Stimulated activated CD4-positive, alpha-beta T cell treated with anti-CD3 and anti-CD28 coated beads, Interleukin-15, amount 100 ng/mL, for 1 hour (primary cell): ENCODE measurements around the gene TTC24.
"Not testable (repeated sequence)": the region's sequence is repeated elsewhere in the genome, so short reads cannot be mapped to it uniquely, and the experiment has no call there.

Source experiments
- DNase-seq, 2 donors: peaks; one replicate each; pipeline ENCODE4 v3.0.0-alpha.2; 2020; ENCODE audit warnings: low read depth in 1 of 2, low spot score in 1 of 2

The TTC24 gene

DNA sequence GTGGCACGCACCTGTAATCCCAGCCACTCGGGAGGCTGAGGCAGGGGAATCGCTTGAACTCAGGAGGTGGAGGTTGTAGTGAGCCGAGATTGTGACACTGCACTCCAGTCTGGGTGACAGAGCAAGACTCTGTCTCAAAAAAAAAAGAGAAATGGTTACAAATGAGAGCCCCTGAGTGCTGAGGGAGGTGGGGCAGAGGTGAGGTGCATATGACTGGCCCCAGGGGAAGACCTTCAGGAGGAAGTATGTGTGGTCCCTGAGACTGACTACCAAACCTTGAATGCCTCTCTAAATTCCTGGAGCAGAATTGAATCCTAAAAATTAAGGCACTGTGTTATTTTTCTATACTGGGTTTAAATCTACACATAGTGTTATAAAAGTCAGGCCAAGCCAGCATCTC lies 27.8 kb downstream of the TTC24 start:
- DNase-seq, result not testable (repeated sequence)

DNA sequence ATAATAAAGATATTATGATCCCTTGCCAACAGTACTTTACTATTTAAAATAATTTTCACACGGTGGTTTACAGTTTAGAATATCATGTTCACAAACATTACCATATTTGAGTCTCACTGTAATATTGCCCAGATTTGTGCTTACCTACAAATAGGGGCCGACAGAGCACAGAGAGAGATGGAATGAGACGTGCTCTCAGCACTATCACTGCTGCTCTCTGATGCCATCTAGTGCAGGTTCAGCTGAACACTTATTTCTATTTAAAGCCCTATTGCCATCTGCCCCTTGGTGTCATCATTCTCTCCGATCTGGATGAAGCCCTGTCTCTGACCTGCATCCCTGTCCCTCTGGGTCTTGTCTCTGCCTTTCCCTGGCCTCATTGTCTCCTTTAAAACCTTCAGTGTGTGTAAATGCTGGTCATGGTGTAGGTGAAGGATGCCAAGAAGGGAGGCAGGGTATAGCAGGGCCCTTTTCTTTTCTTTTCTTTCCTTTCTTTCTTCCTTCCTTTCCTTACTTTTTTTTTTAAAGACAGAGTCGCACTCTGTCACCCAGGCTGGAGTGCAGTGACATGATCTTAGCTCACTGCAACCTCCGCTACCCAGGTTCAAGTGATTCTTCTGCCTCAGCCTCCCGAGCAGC lies 28.6 kb downstream of the TTC24 start:
- DNase-seq, result peak in 1 of 2 donors; percentile 35

DNA sequence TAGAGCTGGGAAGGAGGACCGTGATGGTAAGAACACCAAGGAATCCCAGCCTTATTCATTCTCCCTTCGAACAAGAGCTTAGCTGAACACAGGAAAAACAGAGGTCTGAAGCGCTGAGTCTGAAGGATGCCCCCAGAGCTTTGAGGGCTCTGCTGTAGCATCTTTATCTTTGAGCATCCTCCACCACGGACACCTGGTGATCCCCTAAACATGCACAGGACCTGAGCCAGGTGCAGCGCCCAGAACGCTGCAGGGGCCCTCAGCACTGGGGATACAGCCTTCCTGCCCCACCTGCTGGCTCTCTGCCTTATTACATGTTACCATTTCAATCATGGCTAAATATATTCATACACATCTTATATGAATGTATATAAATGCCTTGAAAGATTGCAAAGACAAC lies 29.5 kb downstream of the TTC24 start:
- DNase-seq, result peak in 1 of 2 donors; percentile 21

DNA sequence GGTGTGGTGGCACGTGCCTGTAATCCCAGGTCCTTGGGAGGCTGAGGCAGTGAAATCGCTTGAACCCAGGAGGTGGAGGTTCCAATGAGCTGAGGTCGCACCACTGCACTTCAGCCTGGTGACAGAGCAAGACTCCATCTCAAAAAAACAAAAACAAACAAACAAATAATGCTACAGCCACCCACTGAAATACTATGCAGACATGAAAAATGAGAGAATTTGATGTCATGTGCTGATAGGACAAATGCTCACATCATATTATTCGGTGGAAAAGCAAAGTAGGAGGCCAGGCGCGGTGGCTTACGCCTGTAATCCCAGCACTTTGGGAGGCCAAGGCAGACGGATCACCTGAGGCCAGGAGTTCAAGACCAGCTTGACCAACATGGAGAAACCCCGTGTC lies 30.5 kb downstream of the TTC24 start:
- not testable (repeated sequence) for DNase-seq

DNA sequence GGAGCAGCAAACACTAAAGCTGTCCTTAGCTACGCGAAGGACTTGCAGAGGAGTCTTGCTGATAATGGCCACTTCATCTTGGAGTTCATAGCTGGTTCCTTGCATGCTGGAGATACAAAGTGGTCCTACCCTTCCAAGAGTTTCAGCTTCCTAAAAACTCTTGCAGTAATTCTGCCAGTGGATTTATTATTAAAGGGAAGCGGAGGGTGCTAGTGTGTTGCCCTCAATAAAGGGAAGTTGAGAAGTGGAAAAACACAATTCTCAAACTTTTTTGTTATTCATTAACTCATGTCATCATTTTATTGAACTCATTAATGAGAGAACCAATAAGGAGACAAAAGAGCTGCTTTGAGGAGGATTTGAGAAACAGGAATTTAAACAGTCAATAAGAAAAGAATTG lies 33.1 kb downstream of the TTC24 start:
- no peak for DNase-seq

DNA sequence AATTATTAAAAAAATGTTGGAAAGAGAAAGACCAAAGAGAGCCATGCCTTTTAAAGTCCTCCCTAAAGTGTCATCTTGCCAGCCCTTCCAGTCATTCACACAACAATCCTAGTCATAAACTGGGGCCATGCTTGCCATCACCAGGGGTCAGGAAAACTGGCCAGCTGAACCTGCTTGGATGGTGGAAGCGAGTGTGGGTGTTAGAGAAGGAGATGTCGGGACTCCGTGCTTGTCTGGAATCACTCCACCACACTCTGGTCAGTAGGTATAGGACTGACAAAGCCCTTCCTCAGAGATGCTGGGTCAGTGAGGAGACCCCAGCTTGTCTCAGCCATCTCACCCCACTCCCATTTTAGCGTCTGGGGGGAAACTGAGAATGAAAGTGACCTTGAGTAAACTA lies 36.4 kb downstream of the TTC24 start:
- no peak for DNase-seq

DNA sequence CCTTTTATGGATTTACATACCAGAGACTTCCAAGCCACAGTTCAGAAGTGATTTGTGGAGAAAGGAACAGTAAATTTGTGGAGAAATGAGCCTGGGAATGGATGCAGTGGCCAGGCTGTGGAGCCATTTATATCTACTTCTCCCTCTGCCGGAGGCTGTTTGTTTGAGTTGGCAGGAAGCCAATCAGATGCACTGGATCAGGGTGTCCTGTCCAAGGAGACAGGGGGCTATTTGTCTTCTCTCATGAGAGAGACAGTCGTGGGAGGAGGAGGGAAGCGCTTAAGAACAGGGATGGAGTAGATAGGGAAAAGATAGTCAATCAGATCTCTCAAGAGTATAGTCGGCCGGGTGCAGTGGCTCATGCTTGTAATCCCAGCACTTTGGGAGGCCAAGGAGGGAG lies 36.9 kb downstream of the TTC24 start:
- no peak for DNase-seq

DNA sequence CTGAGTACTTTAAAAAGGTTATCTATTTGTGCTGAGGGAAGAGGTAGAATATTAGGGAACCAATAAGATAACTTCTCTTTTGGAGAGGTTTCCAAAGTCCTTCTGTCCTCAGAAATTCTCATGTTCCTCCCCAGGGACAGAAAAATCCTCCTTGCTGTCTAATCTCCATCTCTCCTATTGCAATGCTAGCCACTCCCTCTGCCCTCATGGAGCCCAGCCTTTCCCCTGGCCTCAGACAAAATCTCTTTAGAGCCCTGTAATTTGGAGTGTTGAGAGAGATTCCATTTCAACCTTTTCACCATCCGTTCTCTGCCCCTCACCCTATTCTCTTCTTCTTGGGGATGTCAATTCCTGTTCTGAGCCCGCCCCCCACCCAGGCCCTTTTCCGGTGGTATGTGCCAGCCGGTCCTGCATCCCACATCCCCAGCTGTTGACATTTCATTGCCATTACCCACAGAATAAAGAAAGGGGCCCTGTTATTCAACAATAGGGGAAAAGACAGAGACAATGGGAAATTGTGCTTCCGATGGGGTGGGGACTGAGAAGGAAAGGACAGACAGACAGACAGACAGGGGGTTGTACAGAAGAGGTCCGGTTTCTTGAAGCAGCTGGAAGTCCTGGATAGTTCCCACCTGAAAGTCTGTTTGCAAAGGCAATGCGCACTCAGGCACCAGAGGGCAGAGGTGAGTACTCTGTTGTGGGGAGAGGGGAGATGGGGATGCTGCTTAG lies 39.5 kb downstream of the TTC24 start, which contains the start of gene HAPLN2:
TSS of gene HAPLN2 (plus strand) at position 563 of the 729 bp plus-strand sequence. CDS start 4,076 bp downstream, outside the sequence.
- DNase-seq, result no peak

DNA sequence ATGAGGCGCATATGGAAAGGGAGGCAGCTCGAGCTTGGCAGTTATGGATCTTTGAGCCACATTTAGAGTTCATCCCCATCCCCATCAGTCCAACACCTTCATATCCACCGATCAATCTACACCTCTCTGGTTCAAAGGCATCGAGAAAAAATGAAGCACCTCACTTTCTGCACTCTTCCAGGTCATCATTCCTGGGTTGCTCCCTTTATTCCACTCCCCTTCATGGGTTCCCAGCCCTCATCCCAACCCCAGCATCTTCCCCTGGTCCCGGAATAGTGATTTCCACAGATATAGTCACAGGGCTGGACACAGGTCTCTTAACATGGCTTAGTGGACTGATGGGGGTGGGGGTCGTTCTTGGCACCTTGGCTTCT lies 40.0 kb downstream of the TTC24 start:
- no peak for DNase-seq

DNA sequence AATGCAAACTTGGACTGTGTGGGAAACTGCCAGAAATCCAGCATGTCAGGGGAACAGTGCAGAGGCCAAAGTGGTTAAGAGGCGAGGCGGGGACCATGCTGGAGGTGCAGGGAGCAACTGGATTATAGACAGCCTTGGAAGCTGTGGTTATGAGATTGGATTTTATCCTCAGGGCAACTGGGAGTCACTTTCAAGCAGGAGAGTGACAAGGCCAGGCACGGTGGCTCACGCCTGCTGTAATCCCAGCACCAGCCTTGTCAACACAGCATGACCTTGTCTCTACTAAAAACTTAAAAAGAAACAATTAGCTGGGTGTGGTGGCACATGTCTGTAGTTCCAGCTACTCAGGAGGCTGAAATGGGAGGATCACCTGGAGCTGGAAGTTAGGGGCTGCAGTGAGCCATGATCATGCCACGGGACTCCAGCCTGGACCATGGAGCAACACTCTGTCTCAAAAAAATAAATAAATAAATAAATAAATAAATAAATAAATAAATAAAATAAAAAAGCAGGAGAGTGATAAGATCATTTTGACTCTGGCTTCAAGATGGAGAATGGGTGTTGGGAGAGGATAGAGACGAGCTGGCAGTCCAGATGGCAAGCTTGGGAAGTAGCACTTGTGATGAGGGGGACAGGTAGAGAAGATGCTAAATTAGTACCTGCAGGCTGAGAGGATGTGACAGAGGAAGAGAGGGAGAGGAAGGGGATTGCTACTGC lies 43.2 kb downstream of the TTC24 start:
- DNase-seq, result no peak

DNA sequence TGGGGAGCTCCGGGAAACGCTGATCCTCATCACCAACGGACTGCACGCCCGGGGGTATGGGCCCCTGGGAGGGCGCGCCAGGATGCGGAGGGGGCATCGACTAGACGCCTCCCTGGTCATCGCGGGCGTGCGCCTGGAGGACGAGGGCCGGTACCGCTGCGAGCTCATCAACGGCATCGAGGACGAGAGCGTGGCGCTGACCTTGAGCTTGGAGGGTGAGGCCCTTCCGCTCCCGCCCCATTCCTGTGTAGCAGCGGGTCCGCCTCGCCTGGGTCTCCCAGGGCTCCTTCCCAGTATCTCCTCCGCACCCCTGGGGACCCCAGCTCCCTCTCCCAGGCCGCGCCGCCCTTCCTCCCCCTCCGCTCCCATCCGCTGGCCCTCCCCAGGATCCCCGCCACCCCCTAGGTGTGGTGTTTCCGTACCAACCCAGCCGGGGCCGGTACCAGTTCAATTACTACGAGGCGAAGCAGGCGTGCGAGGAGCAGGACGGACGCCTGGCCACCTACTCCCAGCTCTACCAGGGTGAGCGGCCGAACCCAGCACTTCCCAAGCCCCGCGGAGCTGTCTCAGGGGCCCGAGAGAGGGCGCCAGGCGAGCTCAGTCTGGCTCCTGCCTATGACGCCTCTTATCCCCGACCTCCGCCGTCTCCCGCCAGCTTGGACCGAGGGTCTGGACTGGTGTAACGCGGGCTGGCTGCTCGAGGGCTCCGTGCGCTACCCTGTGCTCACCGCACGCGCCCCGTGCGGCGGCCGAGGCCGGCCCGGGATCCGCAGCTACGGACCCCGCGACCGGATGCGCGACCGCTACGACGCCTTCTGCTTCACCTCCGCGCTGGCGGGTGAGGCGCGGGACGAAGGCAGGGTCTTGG lies 44.7 kb downstream of the TTC24 start:
- DNase-seq, result peak in 1 of 2 donors; percentile 26

DNA sequence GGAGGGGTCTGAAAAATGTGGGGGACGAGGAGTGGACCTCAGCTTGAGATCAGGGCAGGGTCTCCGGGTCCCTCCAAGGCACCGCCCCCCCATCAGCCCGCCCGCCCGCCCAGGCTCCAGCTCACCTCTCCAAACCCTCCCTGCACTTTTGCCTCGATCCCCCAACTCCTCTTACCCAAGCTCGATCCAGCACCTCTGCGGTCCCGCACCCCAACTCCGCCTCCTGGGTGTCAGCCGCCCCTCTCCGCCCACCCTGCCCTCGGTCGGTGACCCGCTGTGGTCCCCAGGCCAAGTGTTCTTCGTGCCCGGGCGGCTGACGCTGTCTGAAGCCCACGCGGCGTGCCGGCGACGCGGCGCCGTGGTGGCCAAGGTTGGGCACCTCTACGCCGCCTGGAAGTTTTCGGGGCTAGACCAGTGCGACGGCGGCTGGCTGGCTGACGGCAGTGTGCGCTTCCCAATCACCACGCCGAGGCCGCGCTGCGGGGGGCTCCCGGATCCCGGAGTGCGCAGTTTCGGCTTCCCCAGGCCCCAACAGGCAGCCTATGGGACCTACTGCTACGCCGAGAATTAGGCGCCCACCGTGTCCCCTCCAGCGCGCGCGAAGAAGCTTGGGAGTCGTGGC lies 45.4 kb downstream of the TTC24 start:
- DNase-seq, result no peak

DNA sequence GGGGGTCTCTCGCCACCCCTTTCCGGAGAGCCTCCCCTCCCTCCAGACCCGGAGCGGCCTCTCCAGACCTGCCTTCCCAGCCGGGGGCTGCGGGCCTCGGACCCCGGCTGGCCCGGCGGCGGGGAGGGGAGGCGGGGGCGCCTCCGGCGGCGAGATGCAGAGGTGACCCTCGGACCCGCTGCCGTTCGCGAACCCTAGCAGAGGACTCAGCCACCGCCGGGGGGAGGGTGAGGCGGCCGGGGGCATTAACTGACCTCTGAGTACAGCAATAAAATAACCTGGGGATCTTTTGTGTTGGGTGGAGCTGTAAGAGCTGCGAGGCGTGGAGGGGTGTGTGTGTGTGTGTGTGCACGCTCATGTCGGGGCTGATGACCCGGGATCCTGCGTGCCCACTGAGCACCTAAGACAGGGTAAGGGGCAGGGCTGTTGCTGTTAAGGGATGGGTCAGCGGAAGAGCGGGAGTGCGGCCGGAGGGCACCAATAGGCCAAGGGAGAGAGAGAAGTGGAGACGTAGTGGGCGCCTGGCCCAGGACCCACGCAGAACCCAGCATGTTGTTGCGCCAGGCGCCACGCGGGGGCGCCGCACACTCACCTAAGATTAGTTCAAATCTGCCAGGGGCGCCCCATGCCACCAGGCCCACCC lies 46.0 kb downstream of the TTC24 start:
- DNase-seq, result peak; percentile 41 to 59

DNA sequence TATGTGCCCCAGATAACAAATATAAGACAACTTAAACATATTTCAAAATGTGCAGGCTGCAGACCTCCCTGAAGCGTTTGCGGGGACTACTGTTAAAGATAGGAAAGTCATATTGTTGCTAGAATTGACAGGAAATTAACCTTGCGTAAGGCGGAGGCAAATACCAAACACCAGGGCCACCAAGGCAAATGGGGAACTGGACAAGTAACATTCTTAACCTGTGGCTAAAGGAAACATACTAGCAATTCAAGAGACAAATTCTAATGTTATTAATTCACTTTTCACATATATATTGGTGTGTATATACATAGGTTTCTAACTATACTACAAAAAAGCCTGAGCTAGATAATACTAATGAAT lies 46.5 kb downstream of the TTC24 start:
- DNase-seq, result no peak

DNA sequence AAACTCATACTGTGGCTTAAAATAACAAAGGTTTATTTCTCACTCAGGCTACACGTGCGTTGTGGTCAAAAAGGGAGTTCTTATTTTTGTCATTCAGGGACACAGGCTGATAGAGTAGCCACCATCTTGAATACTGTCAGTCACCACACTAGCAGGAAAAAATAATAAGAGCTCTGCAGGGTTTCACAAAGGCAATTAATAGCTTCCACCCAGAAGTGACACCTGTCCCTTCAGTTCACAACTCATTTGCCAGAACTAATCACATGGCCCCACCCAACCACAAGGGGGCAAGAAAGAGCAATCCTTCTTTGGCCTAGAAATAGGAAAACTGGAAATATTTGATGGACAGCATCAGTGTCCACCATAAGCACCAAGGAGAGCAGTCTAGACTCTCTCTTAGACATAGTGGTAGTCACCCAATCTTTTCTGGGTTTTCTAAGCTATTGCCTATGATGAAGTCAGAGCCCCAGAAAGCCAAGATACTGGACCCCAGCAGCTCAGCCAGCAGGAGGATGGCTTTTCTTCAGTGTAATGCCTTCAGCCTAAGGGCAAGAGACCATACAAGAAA lies 47.9 kb downstream of the TTC24 start:
- DNase-seq, result no peak

DNA sequence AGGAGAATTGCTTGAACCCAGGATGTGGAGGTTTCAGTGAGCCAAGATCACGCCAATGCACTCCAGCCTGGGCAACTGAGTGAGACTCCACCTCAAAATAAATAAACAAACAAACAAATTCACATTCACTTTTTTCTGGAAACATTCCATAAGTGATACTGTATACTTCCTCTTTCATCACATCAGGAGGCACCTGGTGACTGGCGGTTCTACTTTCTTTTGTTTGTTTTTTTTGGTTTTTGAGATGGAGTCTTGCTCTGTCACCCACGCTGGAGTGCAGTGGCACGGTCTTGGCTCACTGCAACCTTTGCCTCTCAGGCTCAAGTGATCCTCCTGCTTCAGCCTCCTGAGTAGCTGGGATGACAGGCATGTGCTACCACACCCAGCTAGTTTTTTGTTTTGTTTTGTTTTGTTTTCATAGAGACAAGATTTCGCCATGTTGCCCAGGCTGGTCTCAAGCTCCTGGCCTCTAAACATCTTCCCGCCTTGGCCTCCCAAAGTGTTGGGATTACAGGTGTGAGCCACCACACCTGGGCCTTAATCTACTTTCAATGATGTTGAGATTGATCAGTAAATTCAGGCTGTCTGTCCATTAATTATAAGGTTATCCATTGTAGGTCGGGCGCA lies 50.4 kb downstream of the TTC24 start:
- DNase-seq, result no peak

DNA sequence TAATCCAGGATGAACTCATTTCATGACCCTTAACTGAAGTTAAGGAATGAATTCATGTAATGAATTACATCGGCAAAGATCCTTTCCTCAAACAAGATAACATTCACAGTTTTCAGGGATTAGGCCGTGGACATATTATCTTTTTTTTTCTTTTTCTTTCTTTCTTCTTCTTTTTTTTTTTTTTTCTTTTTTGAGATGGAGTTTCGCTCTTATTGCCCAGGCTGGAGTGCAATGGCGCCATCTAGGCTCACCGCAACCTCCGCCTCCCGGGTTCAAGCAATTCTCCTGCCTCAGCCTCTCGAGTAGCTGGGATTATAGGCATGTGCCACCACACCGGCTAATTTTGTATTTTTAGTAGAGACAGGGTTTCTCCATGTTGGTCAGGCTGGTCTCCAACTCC lies 51.6 kb downstream of the TTC24 start:
- not testable (repeated sequence) for DNase-seq

DNA sequence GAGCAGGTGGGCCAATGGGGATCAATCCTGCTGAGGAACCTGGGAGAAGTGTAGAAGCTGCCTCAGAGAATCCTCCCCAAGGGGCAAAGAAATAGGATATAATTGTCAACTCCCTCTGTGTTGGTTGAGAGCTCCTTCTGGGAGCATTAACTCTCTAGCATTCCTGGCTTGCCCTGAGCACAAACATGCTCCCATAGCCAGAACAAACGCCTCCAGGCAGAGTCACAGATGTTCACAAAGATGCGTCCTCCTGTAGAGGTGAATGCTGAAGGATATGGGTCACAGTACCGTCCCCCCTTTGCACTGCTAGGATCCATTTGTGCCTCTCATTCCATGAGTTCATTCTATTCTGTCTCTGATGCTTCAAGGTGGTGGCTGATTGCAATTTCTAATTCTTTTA lies 52.8 kb downstream of the TTC24 start:
- DNase-seq, result no peak
